Germinal center (tissue), 1 donor: ENCODE measurements around the gene CLDN24.
"Not testable (repeated sequence)": the region's sequence is repeated elsewhere in the genome, so short reads cannot be mapped to it uniquely, and the experiment has no call there.

Source experiments
- DNase-seq: peaks from one replicate; pipeline ENCODE4 v3.0.0; 2012; ENCODE audit warnings: mixed read lengths, low spot score

The CLDN24 gene

DNA sequence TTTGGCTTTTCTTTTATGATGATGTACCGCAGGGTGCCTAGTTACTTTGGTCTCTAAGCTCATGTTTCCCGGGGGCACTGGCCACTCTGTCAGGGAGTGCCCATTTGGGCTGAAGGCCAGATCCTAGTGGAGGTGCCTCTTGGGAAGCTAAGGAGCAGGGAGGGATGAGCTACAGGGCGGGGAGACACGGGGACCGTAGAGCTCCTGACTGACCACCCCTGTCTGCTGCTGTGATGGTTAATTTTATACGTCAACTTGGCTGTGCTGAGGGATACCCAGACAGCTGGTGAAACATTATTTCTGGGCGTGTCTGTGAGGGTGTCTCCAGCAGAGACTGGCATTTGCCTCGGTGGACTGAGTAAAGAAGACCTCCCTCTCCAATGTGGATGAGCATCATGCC, 24.9 kb upstream of the CLDN24 start:
- DNase-seq: no peak

DNA sequence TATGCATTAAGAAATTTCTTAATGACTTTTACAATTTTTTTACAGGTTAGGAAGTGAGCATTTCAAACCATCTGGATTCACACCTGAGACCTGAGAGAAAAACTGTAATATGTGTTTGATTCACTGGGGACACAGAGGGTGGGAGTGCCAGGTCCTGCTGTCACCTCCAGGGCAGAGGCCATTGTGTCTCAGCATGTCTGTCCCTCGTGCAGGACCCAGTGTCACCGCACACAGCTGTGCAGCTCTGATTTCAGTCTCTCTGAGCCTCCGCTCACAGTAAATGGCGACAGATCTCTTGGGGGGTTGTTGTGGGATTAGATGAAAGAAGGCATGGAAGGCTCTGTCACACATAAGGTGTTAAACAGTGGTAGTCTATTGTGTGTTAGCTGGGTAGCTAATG, 23.0 kb upstream of the CLDN24 start:
- no peak for DNase-seq

DNA sequence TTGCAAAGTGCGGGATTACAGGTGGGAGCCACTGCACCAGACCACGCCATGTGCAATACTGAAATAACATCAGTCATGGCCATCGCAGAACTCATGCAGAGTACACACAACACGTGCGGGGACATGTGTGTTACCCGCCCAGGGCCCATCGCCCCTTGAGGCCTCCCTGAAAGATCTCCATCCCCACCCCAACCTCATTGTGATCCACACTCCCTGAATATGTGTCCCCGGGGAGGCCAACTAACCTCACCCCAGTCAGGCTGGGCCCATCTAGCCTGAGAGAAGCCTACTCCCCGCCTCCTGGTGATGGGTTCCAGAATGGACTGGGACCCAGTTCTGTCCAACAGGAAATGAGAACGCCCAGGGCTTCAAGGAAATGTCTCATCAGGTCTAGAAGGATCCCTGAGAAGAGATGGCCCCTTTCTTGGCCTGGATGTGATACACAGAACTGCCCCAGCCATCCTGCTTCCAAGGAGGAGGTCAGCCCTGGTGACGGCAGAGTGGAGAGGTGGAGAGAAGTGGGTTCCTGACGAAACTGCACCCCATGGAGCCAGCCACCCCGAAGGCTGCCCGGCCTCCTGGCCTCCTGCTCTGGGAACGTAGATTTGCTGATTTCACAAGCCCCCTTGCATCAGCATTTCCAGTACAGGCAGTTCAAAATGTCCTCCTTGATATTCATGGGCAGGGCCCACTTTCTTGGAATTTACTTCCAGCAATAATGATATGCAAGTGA, 22.5 kb upstream of the CLDN24 start:
- no peak for DNase-seq

DNA sequence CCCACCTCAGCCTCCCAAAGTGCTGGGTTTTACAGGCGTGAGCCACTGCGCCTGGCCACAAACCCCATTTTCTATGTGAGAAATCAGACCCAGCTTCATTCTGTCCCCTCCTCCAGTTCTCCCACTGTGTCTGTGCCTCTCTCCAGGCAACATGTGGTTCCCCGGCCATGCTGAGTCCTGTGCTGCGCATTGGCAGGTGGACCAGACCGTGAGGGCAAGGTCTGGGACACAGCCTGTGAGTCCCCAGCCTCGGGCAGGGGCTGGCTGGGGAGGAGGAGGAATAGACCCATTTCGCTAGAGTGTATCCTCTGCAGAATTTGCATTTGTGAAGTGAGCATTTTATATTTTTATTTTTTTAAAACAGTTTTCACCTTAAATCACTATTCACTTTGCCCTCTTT, 21.5 kb upstream of the CLDN24 start:
- DNase-seq: no peak

DNA sequence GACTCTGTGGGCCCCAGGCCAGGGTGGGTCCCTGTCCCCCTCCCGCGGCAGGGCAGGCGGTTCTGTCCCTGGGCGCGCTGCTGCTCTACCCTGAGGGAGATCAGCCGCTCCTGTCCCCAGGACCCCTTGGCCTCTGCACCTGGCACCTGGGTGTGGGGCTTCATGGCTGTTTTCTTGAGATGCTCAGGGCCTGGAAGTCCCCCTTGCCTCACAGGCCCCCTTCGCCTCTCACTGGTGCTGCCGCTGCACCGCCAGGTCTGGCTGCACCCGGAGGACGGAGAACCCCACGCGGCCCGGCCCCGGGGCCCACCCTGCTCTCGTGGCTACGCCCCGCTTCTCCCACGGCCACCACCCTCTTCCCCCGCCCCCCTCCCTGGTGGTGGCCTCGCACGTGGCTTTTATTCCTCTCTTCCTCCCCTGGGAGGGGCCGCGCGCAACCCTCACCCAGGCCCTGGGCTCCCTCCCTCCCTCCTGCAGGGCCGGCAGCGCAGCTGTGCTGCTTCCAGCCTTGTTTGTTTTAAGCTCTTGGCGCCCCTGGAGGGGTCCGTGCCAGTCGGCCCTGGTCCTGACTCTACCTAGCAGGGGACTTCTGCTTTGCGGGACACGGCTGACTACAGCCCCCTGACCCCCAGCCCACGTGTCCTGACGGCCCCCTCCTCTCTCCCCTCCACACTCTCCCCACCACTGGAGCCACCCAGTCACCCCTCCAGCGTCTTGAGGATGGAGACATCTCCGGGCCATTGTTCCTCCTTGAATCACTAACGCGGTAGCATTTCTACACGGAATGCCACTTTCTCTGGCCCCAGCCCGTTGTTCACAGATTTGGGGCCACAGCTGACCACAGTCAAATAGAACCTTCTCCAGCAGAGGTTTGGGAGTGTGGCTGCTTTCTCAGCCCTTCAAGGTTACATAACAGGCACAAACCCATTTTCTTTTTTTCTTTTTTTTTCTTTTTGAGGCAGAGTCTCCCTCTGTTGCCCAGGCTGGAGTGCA, 20.6 kb upstream of the CLDN24 start:
- DNase-seq: no peak

DNA sequence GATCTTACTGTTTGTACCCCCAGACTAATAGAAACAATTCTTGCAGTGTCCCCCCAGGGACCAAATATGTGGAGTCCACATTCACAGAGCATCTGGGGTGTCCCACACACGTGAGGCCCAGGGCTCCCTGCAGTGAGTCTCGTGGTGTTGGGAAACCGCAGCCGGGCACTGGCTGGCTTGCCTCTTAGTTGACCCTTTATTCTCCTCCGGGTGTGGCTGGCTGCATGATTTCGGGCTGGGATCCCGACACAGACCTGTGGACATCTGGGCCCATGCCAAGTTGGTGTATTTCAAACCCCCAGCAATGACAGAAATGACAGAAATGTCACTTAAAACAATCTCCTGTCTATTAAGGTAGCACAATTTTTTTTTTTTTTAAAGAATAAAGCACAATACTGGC, 15.6 kb upstream of the CLDN24 start:
- DNase-seq: no peak

DNA sequence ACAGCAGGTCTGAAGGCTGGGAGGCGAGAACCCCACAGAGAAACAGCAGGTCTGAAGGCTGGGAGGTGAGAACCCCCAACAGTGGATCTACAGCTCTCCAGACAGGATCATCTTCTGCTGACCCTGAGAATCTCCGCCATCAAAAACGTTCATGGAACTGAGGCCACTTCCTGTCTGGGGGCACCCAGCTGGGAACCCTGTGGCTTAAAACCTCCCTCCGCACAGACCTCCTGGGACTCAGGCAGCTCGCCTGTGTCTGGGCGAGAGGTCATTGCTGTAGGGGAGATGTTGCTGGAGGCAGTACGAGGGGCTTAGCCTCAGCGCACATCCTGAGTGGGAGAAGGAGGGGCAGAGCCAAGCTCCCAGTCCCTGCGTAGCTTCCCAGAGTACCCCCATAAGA, 15.1 kb upstream of the CLDN24 start:
- DNase-seq: no peak

DNA sequence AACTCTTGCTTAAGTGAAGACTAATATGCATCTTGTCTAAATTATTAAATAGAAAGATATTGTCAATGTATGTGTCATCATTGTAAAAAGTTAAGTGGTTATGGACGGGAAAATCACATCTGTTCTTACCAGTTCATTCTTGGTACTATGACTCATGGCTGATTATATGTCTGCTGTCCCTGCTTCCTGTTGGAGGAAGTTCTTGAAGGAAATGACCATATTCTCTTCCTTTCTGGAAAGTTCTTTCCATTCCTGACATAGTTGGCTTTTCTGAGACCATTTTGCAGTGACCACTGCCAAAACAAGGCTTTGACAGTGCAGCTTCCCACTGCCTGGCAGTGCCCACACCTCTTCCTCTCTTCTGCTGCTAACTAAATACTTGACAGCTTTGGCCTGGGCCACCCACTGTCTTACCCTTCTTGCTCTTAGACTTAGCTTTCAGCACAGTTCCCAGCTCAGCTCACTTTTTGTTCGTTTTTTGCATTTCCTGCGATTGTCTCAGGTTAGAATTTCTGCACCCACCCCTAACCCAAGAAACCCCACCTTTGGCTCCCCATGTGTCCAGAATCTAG, 13.2 kb upstream of the CLDN24 start:
- DNase-seq: no peak

DNA sequence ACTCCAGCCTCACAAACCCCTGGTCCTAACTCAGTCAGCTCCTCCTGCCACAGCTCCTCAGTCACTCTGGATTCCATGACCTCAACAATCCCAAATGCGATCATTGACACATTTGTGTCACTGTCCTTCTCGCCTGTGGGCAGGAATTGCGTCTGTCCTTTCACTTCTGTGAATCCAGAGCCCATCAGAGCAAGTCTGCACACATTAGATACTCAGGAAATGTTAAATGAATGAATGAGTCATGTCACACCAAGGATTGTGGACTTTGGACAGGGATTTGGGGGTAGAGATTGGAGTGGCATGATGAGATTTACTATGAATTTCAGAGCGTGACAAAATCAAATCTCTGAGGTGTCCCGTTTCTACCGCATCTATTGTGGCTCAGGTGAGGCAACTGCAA, 11.8 kb upstream of the CLDN24 start:
- no peak for DNase-seq

DNA sequence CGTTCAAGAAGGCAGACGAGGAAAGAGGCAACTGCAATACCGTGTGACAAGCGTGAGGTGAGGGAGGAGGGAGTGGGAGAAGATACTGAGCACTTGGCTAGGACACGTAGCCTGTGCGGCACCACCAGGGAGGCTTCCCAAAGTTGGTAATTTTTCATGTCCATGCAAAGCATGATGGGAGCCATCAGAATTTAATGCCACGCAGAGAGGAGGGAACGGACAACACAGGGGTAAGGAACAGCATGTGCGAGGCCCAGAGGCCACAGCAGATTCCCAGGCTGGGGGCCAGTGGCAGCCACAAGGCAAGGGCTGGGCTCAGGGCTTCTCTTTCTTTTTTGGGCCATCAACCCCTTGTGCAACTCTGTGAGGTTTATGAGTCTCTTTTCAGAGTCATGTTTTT, 11.0 kb upstream of the CLDN24 start:
- no peak for DNase-seq

DNA sequence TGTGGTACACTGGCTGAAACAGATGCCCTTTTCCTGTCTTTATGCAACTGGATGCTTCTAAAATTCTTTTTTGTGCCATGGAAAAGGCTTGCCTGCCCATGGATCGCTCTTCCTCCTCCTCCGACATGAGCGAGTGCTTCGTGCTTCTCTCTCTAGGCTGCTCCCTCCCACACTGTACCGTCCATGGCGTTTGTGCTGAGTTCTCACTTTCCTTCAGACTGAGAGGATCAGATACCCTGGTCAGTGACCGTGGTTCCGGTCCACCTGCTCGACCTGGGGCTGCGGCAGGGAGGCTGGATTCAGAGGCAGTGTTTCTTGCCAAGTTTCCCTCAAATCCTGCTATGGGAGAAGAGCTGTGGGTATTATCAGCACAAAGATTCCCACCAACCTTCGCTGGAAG, 10.2 kb upstream of the CLDN24 start:
- no peak for DNase-seq

DNA sequence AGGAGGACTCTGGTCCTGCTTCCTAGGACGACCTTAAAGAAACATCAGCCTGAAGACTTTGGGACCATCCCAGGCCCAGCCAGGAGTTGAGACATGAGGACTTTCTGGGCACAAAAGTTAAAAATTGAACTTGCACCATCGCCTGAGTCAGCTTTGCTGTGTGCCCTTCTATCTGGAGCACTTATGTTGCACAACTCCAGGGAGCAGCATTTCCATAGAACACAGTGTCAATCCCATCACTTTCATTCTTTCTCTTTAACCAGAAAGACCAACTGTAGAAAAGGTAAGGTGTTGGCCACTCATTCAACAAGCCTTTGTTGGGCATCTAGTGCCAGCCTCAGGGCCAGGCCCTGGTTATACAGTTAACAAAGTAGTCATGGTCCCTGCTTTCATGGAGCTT, 8.6 kb upstream of the CLDN24 start:
- no peak for DNase-seq

DNA sequence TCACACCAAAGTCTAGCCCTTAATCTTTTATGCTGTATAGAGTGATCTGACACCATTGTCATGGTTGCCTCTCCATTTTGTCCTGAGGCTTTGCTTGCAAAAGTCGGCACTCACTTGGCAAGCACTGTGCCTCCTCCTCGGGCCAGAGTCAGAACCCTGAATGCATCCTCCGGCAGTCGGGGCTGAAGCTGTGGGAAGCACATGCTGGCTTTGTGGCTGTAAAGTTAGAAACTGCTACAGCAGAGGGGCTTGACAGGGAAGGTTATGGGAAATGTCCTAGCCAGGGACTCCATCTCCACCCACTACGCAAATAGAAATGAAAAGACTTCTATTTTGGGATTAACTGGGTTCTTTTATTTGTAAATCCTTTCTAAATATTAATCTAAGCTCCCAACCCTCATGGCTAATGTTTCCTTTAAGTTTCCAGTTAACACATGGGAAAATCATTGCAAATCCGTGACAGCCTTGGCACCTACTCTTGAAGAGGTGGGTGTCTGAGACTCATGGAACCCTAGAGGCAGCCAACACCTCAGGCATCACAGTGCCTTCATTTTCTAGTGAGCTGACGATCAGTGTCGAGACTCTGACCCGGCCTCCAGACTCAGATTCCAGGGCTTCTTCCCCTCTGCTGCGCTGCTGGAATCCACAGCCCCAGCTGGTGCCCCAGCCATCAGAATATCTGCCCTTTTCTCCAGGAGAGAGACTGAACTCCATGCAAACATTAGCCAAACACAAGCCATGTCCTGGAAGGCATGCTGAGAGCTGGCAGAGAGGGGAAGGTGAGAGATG, 7.9 kb upstream of the CLDN24 start:
- DNase-seq: no peak

DNA sequence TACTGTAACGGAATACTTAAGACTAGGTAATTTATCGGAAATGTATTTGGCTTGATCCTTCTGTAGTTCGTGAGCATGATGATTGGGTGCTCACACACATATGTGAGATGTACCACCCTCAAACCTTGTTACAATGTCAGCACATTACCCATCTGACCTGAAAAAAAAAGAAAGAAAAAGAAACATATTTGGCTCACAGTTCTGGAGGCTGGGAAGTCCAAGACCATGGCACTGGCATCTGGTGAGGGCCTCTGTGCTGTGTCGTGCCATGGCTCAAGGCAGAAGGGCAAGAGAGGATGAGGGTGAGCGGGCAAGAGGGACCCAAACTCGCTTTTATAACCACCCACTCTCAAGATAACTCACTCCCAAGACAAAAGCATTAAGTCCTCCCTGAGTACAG, 7.0 kb upstream of the CLDN24 start:
- DNase-seq: no peak

DNA sequence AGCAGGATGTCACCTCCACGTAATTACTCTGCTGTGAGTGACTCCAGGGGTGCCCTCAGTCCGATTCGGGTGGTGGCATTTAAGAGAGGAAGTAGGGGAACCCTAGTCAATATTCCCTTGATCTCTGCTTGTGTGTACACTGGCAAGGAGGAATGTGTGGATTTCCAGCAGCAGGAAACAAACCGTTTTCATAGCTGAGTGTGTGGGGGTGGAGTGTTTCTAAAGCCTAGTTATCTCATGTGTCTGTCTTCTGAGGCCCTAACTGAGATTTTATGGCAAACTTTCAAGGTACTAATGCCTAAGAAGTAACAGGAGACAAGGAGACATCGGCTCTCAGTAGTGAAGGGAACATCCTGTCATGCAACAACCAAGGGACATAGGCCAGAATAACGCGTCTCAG, 6.6 kb upstream of the CLDN24 start:
- DNase-seq: no peak

DNA sequence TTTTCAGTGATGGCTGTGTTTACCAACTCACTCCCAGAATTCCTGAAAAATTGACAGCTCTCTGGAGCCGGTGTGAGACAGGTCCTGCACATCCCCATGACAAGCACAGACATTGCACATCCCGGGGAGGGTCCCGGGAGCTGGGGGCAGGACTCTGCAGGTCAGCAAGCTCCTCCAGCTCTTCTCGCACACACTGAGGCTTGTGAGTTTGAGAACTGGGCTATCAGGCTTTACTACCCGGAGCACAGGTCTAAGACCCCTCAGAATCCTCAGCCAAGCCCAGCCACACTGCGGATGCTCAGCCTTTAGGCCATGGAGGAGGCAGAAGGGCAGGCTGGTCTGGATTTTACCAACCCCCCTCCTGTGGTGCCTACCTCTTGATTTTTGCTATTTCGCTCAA, 5.6 kb upstream of the CLDN24 start:
- DNase-seq: no peak

DNA sequence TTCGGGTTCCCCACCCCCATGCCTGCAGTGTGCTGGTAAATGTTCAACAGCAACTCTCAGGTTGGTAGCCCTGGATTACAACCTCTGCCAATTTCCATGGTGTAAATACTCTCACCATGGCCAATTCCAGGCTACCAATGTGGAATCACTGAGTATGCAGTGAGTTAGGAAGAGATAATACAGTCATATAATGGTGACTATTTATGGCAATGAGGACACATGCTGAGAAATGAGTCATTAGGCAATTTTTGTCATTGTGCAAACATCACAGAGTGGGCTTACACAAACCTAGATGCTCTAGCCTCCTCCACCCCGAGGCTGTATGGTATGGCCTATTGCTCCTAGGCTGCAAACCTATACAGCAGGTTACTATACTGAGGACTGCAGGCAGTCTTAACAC, 4.6 kb upstream of the CLDN24 start:
- DNase-seq: no peak

DNA sequence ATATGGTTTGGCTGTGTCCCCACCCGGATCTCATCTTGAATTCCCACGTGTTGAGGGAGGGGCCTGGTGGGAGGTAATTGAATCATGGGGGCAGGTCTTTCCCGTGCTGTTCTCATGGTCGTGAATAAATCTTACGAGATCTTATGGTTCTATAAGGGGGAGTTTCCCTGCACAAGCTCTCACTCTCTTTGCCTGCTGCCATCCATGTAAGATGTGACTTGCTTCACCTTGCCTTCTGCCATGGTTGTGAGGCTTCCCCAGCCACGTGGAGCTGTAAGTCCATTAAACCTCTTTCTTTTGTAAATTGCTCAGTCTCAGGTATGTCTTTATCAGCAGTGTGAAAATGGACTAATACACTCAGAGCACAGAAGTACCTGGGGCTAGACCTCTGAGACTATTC, 4.2 kb upstream of the CLDN24 start:
- DNase-seq: not testable (repeated sequence)

DNA sequence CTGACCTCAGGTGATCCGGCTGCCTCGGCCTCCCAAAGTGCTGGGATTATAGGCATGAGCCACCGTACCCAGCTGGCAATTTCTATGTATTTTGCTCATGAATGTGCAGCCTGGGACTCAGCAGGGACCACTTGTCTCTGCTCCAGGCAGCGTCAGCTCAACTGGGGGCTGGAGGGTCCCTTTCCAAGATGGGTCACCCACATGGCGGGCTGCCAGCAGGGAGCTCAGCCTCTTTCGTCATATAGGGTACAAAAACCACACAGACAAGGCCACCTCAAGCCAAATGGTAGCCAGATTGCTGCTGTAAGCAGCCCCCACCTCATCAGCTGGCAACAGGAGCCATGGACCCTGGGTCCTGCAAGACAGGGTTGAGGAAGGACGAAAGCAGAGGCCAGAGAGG, 2.4 kb upstream of the CLDN24 start:
- DNase-seq: no peak

DNA sequence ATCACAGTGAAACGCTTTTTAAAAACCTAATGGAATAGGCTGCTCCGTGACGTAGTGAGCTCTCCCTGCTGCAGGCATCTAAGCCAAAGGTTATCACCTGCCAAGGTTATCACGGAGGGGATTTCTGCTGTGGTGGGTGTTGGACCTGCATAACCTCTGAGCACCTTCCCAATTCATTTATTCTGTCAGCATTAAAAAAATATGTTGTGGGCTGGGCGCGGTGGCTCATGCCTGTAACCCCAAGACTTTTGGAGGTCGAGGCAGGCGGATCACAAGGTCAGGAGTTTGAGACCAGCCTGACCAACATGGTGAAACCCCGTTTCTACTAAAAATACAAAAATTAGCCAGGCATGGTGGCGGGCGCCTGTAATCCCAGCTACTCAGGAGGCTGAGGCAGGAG, 1.8 kb upstream of the CLDN24 start:
- not testable (repeated sequence) for DNase-seq

DNA sequence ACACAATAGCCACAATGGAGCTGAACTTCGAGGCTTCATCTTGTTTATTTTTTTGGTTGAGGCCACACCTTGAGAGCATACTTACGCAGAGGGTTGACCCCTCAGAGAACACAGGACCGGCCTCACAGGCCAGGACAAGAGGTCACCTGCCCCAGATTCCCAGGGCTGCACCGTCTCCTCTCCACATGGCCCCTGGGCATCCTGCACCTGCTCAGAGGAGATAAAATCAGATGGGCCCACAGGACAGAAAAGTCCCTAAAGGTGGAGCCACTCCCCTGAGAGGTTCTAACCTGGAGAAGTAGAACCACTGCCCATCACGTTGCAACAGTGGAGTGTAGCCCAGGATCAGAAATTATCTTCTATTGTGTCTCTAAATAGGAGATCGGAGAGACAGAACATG, 1.1 kb upstream of the CLDN24 start:
- no peak for DNase-seq

DNA sequence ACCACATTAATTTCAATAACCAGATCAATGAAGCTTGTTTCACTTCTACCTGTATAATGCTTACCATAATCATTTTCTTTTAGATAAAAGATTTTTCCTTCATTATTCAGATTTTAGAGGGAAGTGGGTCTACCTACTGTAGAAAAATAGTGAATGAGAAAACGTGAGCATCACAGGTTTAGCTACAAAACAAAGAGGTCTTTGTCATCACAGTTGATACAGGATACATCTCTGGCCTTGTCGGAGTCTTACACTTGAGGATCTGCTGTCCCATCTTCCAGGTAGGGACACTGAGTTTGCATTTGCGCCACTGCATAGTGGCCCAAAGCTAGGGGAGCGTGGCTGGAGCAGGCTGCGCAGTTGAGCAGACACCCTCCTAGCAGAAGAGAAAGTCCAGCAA, 710 bp downstream of the CLDN24 start:
- no peak for DNase-seq
